ENCODE measurements around the gene SOX5.

- TF ChIP-seq CTCF (IDR thresholded peaks at IDR 0.05) = no peak
- TF ChIP-seq POLR2A (IDR thresholded peaks at IDR 0.05) = no peak
Measured at GRCh38 chr12:23771240-23771949, 178.1 kb downstream of the SOX5 start.

Data from heart left ventricle (tissue), 13 donors.